ENCODE measurements around the gene EHD1. TPM values are rescaled to one million over a fixed set of nuclear protein-coding genes. Genes with fewer than 3 reads are reported as not detected.

Gene EHD1
- total and polyA plus RNA-seq, 3 donors from 2014 or later: 230 to 455 (median 328) TPM

DNA sequence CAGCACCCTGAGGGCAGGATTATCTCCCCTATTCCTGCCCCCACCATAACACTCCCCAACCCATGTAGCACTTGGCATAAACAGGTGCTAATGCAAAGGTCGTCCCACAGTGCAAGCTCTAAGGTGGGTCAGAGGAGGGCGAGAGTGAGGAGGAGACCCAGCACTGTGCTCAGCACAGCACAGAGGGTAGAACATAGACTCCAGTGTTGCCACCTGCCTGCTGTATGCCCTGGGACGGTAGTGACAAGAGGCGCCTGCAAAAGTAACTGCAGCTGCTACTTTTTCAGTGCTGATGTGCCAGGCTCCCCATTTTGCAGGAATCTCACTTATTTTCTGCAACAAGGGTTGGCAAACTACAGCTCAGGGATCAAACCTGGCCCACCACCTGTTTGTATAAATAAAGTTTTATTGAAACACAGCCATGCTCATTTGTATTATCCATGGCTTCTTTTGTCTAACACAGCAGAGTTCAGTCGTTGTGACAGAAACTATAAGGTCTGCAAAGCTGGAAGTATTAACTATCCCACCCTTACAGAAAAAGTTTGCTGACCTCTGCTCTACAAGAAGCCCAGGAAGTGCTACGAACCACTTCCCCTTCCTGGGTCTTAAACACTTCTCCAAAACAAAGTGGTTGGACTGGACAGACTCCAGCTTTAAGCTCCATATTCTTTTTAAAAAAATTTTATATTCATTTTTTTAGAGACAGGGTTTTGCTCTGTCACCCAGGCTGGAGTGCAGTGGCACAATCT is 17.0 kb downstream of the EHD1 start:
- no peak overlapping the region for H3K4me3 ChIP-seq
- DNase-seq: no peak

DNA sequence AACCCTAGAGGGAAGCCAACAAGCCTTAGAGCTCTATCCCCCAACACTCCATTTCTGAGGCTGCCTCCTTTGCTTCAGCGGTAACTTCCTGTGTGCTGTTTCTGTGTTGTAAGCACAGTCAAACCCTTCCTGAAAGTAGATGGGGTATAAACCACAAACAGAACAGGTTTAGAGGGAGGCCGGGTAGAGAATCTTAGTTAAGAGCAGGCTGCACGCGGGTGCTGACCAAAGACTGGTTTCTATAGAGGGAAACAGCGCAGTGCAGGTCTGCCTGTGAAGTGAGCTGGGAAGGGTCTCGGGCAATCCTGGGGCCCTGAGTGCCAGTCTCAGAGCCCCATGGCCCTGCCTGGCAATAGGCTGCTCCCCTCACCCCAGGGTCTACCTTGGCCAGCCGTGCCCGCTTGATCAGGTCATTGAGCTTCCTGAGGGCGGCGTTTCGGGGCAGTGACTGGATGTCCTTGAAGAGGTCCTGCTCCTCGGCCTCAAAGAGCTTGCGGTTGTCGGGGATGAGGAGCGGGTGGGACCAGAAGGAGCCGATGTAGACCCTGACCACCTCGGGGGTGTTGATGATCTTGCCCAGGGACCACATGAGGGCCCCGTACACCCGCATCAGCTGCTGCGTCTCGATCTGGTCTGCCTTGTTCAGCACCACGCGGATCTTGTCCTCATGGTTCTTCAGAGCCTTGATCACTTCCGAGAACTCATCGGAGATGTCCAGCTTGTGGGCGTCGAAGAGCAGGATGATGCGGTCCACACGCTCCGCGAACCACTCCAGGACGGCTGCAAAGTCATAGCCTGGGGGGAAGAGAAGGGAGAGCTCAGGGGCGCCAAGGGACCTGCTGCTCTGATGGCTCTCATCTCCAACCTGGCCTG is 18.6 kb downstream of the EHD1 start:
- Histone ChIP-seq H3K36me3 (ENCODE audit: low read depth, missing control alignments) (no peaks in the 10 kb centered on the region), H3K27me3 (no peaks in the 10 kb centered on the region), H3K4me3 (no peak overlapping the region), H3K4me1 (peaks cover 44% of the 10 kb centered on the region), H3K9me3 (no peaks in the 10 kb centered on the region), H3K27ac (no peak overlapping the region)
- 90 to 96% methylated on average over 33 of the region's 33 CpGs for WGBS, 2 donors
- TF ChIP-seq, protein P1, sequence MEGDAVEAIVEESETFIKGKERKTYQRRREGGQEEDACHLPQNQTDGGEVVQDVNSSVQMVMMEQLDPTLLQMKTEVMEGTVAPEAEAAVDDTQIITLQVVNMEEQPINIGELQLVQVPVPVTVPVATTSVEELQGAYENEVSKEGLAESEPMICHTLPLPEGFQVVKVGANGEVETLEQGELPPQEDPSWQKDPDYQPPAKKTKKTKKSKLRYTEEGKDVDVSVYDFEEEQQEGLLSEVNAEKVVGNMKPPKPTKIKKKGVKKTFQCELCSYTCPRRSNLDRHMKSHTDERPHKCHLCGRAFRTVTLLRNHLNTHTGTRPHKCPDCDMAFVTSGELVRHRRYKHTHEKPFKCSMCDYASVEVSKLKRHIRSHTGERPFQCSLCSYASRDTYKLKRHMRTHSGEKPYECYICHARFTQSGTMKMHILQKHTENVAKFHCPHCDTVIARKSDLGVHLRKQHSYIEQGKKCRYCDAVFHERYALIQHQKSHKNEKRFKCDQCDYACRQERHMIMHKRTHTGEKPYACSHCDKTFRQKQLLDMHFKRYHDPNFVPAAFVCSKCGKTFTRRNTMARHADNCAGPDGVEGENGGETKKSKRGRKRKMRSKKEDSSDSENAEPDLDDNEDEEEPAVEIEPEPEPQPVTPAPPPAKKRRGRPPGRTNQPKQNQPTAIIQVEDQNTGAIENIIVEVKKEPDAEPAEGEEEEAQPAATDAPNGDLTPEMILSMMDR (IDR thresholded peaks at IDR 0.05): no peak
- no peak for TF ChIP-seq POLR2A (IDR thresholded peaks at IDR 0.05)
- no peak for DNase-seq
- intact Hi-C loops (cut with DNase I; ENCODE audit: low total_unique reads): no loop called here

More for the DNA sequence above, 17.0 kb downstream of the EHD1 start:
- Histone ChIP-seq H3K27ac (no peak overlapping the region), H3K27me3 (no peaks in the 10 kb centered on the region), H3K4me1 (peaks cover 44% of the 10 kb centered on the region), H3K36me3 (ENCODE audit: low read depth, missing control alignments) (no peaks in the 10 kb centered on the region), H3K9me3 (no peaks in the 10 kb centered on the region)
- WGBS, 2 donors: 86 to 93% methylated on average over 6 of the region's 6 CpGs
- intact Hi-C loops (cut with DNase I; ENCODE audit: low total_unique reads): no loop called here
- TF ChIP-seq, protein P1 (IDR thresholded peaks at IDR 0.05): no peak
- TF ChIP-seq POLR2A (IDR thresholded peaks at IDR 0.05): no peak

DNA sequence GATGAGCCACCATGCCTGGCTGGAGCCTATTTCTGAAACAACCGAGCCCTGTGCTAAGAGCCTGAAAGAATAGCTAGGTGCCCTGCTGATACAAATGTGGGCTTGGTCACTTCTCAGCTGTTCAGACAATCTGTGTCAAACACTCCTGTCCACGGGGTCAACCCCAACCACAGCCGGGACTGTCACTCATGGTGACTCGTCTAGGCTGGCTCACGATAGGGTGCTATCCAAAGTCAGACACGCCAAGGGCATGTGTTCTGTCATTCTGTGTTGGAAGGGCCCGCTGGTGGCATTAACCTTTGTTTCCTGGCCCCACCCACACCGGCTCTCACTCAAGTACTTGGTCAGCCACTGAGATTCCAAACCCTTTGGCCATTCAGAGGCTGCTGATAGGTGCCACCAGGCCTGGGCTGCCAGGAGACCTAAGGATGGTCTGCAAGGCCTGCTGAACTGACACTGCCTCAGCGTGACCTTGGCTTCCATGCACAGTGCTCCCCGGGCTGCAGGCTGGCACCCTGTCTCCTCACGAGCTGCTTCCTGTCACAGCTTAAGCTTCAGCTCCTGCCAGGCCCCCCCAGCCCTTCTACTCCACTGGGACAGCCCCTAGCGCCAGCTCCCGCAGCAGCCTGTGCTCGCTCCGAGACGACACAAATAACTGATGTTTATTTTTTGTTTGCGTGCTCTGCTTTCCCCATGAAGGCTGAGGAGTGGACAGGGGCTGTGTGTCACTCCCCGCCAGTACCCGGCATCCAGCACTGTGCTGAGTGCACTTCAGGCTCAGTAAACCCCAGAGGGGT is 19.8 kb downstream of the EHD1 start:
- TF ChIP-seq, protein P1 (IDR thresholded peaks at IDR 0.05): no peak
- TF ChIP-seq POLR2A (IDR thresholded peaks at IDR 0.05): no peak
- peak; percentile 41 for DNase-seq
- 80 to 81% methylated on average over 15 to 19 of the region's 19 CpGs for WGBS, 2 donors
- Histone ChIP-seq H3K4me3 (no peak overlapping the region), H3K4me1 (peaks cover 37% of the 10 kb centered on the region), H3K27me3 (no peaks in the 10 kb centered on the region), H3K36me3 (ENCODE audit: low read depth, missing control alignments) (no peaks in the 10 kb centered on the region), H3K27ac (no peak overlapping the region), H3K9me3 (no peaks in the 10 kb centered on the region)
- intact Hi-C loops (cut with DNase I; ENCODE audit: low total_unique reads): no loop called here

DNA sequence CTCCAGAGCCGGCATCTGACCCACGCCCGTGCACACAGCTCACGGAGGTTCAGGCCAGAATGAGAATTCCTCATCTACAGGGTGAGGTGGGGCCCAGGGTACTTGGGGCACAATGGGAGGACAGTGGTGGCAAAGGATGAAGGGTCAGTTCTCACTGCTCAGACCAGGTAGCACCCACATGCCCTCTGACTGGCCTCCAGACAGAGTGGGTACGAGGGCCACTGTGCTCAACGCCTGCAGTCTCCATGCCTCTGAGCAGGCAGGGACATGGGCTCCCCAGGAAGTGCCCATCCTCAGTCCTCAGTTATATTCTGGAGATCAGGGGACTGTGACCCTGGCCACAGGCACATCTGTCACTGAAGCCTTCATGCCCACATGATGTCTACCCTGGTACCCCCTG is 20.9 kb downstream of the EHD1 start:
- 93 to 97% methylated on average over 6 of the region's 6 CpGs for WGBS, 2 donors
- TF ChIP-seq POLR2A (IDR thresholded peaks at IDR 0.05): no peak
- TF ChIP-seq, protein P1 (IDR thresholded peaks at IDR 0.05): no peak
- Histone ChIP-seq H3K4me3 (no peak overlapping the region), H3K36me3 (ENCODE audit: low read depth, missing control alignments) (no peaks in the 10 kb centered on the region), H3K9me3 (no peaks in the 10 kb centered on the region), H3K27me3 (no peaks in the 10 kb centered on the region), H3K4me1 (peaks cover 25% of the 10 kb centered on the region), H3K27ac (no peak overlapping the region)
- no peak for DNase-seq
- intact Hi-C loops (cut with DNase I; ENCODE audit: low total_unique reads): no loop called here

All from testis (tissue), 3 donors.